ENCODE results near the gene CFAP65. TPM values are rescaled to one million over a fixed set of nuclear protein-coding genes. Genes with fewer than 3 reads are reported as not detected.

Gene CFAP65
- total RNA-seq, 1 experiment from 2014 or later = 0.44 TPM

- TF ChIP-seq NFYB (CRISPR knock-in tag; conservative IDR thresholded peaks at IDR 0.05; ENCODE audit: low read depth) (peak; percentile 63), USF2 (CRISPR knock-in tag; IDR thresholded peaks at IDR 0.05) (peak; percentile 31; the same call in 1 of the 2 replicates), ZSCAN18 (CRISPR knock-in tag; IDR thresholded peaks at IDR 0.05) (no peak), JAZF1 (CRISPR knock-in tag; IDR thresholded peaks at IDR 0.05) (no peak), ZNF219 (CRISPR knock-in tag; IDR thresholded peaks at IDR 0.05; ENCODE audit: borderline replicate concordance) (peak; percentile 60; the same call in 1 of the 2 replicates), CDX4 (CRISPR knock-in tag; IDR thresholded peaks at IDR 0.05; ENCODE audit: borderline replicate concordance) (no peak), NFATC4 (CRISPR knock-in tag; IDR thresholded peaks at IDR 0.05) (no peak), CREB1 (CRISPR knock-in tag; IDR thresholded peaks at IDR 0.05) (peak; percentile 70), CREM (CRISPR knock-in tag; IDR thresholded peaks at IDR 0.05) (peak; percentile 72; the same call in 1 of the 2 replicates), ZNF425 (CRISPR knock-in tag; conservative IDR thresholded peaks at IDR 0.05) (no peak), GRHL2 (CRISPR knock-in tag; IDR thresholded peaks at IDR 0.05; ENCODE audit: insufficient replicate concordance, severe bottlenecking) (no peak), ZNF423 (CRISPR knock-in tag; IDR thresholded peaks at IDR 0.05) (no peak), ZBTB21 (CRISPR knock-in tag; IDR thresholded peaks at IDR 0.05; ENCODE audit: borderline replicate concordance) (no peak), FOXK1 (CRISPR knock-in tag; IDR thresholded peaks at IDR 0.05) (peak; percentile 88), NFE2L1 (CRISPR knock-in tag; IDR thresholded peaks at IDR 0.05) (peak; percentile 89), AFF4 (CRISPR knock-in tag; IDR thresholded peaks at IDR 0.05; ENCODE audit: borderline replicate concordance) (peak; percentile 76; the same call in 1 of the 2 replicates), CBFB (CRISPR knock-in tag; IDR thresholded peaks at IDR 0.05; ENCODE audit: low read depth) (peak; percentile 57; the same call in 1 of the 2 replicates), MYBL2 (CRISPR knock-in tag; IDR thresholded peaks at IDR 0.05) (peak; percentile 93), GABPB1 (CRISPR knock-in tag; IDR thresholded peaks at IDR 0.05) (peak; percentile 66), SMAD4 (CRISPR knock-in tag; IDR thresholded peaks at IDR 0.05) (peak; percentile 92), TEAD4 (CRISPR knock-in tag; IDR thresholded peaks at IDR 0.05) (0 out of 2 replicates have a peak, but pooled peaks have one; percentile 66), ZNF317 (CRISPR knock-in tag; IDR thresholded peaks at IDR 0.05; ENCODE audit: borderline replicate concordance, low read depth) (peak; percentile 65; the same call in 1 of the 2 replicates)
- TF ChIP-seq, protein P1, sequence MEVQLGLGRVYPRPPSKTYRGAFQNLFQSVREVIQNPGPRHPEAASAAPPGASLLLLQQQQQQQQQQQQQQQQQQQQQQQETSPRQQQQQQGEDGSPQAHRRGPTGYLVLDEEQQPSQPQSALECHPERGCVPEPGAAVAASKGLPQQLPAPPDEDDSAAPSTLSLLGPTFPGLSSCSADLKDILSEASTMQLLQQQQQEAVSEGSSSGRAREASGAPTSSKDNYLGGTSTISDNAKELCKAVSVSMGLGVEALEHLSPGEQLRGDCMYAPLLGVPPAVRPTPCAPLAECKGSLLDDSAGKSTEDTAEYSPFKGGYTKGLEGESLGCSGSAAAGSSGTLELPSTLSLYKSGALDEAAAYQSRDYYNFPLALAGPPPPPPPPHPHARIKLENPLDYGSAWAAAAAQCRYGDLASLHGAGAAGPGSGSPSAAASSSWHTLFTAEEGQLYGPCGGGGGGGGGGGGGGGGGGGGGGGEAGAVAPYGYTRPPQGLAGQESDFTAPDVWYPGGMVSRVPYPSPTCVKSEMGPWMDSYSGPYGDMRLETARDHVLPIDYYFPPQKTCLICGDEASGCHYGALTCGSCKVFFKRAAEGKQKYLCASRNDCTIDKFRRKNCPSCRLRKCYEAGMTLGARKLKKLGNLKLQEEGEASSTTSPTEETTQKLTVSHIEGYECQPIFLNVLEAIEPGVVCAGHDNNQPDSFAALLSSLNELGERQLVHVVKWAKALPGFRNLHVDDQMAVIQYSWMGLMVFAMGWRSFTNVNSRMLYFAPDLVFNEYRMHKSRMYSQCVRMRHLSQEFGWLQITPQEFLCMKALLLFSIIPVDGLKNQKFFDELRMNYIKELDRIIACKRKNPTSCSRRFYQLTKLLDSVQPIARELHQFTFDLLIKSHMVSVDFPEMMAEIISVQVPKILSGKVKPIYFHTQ (CRISPR knock-in tag; IDR thresholded peaks at IDR 0.05) = no peak
- TF ChIP-seq, protein P2, sequence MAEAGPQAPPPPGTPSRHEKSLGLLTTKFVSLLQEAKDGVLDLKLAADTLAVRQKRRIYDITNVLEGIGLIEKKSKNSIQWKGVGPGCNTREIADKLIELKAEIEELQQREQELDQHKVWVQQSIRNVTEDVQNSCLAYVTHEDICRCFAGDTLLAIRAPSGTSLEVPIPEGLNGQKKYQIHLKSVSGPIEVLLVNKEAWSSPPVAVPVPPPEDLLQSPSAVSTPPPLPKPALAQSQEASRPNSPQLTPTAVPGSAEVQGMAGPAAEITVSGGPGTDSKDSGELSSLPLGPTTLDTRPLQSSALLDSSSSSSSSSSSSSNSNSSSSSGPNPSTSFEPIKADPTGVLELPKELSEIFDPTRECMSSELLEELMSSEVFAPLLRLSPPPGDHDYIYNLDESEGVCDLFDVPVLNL (CRISPR knock-in tag; IDR thresholded peaks at IDR 0.05; ENCODE audit: borderline replicate concordance, low read depth) = peak; percentile 86; the same call in 1 of the 2 replicates
Measured at GRCh38 chr2:218962859-218963492, 78.3 kb downstream of the CFAP65 start (continued).
